GM18861 (cell line): ENCODE measurements around the gene ALX3.
"Not testable (repeated sequence)": the region's sequence is repeated elsewhere in the genome, so short reads cannot be mapped to it uniquely, and the experiment has no call there.

Experiments
- ATAC-seq: cut with Tn5 transposase; IDR thresholded peaks from one replicate; pipeline ENCODE4 v1.9.1; 2021; ENCODE audit not compliant: unreplicated experiment

ALX3 gene

DNA sequence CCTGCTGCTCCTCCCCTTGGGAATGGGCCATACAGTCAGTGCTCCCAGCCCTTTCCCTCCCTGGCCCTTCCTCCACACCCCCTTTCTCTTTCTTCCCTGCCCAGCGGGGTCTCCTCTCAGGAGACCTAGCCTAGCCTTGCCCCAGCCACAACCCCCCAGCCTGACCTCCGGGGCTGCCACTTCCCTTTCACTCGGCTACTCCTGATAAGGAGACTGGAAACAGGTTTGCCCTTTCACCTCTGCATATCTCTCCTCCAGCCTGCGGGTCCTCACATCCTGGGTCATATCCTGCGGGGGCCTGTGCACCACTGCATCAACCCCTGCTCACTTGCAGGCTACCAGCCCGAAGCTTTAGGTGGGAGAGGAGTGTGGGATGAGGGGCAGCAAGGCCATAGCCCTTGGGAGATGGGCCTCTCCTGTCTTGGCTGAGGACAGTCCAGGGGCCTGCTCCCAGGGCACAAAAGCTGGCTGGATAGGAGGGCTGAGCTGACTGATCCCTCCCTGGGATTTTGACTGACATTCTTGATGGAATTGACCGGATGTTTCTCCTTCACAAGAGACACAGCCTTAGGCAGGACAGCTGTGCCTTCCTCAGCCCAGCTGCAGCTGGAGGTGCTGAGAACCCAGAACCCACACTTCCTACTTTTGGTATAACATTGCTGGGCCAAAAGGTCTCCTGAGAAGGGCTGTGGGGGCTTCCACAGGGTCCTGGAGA lies 19.2 kb upstream of the ALX3 start:
- ATAC-seq: no peak

DNA sequence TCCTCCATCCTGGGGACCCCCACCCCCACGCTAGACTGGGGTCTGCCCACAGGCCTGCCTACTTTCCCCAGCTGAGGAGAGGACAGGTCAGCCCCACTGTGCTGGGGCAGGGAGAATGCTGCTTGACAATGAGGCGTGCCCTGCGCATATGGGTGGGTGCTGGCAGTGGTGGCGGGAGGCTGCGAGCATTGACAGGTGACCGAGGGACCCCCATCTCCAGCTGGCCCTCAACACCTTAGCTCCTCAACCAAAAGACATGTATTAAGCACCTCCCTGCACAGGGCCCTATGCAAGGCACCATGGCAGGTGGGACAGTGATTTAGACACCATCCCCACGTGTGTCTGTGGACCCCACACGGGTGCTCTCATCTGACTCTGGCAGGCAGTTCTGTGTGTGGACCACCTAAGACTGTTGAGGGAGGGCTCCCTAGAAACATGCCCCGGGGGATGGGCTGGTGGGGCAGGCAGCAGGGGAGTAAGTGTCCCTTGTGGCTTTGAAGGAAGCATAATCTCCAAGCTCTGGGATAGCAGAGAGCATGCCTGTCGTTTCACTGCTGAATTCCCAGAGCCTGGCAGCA lies 18.4 kb upstream of the ALX3 start:
- no peak for ATAC-seq

DNA sequence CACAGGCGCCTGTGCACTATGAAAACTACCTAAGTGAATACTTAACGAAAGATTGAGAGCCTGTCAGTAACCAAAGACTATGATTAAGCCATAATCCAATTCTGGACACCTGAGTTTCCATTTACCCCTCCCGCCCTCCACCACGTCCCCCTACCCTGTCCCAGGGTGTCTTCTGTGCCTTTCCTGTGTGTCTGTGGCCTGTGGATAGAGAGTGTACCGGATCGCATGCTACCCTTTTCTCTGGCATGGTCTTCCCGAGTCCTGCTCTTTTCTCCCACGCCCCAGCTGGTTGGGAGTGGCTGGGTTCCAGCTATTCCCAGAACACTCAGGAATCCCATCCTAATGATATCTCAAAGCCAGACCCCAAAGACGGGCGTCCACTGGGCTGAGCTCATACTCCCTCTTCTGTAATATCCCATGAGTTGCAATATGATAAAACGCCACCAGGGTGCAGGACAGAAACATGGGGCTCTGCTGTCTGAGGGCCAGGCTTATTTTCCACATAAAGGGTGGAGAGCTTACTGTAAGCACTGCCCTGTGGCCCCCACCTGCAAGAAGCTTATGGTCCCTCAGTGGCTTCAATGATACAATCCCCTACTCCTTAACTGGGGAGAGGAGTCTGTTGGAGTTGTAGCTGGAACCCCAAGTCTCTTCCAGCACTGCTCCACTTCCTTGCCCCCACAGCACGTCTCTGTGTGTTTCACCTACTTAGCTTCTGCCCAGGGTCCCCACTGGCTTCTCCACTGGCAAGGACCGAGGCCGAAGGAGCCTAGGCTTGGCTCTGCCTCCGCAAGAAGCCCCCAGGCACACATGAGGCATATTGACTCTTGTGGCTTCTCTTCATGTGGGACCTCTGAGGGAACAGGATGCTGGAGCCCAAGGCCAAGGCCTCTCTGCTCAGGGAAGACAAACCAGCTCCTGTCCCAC lies 17.6 kb upstream of the ALX3 start:
- ATAC-seq: no peak

DNA sequence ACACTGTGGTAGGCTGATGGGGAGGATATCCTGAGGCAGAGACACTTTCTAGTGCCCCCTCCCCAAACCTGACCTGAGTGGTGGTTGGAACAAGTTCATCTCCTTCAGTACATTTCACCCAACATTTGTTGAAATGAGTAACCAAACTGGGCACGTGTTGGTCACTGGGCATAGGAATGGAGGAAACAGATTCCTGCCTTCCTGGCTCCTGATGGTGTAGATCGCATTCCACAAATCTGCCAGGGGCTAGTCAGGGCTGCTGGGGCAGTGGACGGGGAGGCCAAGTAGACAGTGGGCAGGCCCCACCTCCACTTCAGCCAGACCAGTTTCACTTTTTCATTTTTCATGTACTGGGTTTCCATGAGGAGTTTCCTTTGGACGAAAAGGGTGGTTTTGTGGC lies 16.5 kb upstream of the ALX3 start:
- ATAC-seq: no peak

DNA sequence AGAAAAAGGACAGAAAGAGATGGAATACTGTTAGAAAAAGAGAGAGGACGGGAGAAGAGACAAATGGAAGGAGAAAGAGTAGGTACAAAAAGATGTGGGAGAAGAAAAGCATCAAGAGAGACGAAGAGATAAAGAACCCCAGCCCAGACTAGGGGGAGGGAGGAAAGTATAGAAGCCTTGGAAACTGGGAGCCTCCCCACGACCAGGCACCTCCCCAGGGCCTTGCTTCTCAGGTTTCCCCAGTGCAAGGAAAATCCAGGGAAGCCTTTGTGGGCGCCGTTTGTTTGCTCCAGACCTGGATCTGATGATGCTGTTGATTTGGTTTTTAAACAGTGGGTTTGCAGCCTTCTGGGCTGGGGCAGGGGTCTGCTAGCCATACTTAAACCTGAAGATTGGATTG lies 15.2 kb upstream of the ALX3 start:
- no peak for ATAC-seq

DNA sequence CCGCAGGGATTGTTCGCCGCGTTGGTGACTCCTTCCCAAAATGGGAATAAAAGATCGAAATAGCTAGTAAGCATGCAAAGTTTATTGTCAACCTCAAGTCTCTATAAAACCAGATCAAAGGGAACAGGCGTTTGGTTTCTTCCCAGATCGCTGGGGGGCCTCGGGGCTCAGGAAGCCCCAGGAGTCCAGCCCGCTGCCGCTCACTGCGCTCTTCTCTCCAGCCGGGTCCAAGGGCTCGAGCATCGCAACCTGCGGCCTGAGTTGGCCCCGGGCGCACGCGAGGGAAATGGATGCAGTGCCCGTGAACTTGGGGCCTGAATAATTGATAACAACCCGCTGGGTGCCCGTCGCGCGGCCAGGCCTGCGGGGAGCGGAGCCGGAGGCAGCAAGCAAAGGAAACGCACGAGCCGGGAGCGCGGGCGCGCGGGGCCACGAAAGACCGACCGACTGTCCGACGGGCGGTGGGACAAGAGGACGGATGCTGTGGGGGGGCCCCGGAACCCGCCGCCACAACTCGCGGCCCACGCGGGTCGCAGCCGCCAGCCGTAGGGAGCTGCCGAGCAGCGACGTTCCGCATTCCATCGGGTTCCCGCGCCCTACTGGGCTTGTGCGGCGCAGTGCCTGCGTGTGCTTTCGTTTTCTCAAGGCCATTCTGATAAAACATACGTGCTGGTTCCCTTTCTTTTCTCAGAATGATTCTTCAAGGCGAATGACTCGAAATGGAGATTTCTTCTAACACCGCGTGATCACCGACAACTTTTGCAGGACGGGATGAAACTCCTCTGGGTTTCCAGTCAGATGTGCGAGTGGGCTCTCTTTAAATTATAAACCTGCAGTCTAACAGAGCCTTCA lies 14.0 kb upstream of the ALX3 start:
- ATAC-seq: no peak

DNA sequence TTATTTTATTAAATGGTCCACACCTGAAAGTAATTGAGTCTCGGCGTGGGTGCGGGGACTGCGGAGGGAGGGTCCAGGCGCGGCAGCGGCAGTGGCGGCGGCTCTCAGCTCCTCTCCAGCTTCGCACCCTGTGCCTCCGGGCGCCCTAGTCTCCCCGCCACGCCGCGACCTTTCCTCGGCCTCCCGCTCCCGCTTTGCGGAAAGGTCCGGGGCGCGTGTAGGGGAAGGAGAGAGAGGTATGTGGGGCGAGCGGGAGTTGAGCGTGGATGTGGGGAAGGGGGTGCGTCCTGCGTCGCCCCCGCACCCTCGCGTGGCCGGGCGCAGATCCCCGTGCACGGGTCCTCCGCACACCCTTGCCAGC lies 13.4 kb upstream of the ALX3 start:
- no peak for ATAC-seq

DNA sequence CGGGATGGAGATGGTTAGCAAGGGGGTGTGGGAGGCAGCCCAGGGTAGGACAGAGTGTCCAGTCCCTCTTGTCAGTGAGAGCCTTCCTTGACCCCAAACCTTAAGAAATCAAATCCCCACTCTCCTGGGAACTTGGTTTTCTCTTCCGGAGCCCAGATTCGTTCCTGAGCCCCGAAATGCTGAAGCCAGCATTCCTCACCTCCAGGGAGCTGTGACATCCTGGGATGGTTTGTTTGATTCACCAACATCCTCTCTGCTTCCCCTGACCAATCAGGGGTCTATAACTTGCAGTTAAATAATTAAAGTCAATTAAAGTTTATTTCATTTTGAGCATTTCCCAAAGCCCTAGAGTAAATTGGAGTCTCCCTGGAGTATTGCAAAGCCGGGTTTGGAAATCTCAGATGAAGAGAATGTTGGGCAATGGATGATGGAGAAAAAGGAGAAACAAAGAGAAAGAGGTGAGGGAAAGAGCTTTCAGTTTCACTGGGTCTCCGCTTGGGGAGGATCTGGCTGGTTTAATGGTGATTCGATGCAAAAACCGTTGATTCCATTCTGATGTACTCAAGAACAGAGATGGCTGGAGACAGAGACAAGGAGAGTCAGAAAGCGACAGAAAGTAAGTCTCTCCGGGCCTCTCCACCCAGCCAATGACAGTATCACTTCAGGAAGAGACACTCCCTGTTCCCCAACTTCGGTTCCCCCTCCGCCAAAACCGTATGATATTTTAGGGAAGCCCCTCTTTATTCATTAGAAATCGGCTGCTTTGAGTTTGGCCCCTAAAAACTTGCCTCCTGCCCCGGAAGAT lies 12.8 kb upstream of the ALX3 start:
- no peak for ATAC-seq

DNA sequence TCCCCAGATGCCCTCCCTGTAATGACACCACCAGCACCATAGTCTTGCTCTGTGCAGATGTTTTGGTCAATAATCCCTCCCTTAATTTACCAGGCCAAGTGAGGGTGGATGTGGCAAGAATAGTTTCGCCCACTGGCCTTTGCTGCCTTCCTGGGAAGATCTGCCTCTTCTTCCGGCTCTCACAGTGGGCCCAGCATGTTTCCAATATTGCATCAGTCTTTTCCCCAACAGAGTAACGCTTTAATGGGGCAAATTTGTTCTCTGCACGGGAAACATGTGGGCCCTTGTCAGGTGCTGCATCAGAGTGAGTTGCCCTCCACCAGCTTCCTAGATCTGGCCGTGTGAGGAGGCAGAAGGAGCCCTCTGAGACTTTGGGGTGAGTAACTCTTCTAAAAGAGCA lies 12.0 kb upstream of the ALX3 start:
- no peak for ATAC-seq

DNA sequence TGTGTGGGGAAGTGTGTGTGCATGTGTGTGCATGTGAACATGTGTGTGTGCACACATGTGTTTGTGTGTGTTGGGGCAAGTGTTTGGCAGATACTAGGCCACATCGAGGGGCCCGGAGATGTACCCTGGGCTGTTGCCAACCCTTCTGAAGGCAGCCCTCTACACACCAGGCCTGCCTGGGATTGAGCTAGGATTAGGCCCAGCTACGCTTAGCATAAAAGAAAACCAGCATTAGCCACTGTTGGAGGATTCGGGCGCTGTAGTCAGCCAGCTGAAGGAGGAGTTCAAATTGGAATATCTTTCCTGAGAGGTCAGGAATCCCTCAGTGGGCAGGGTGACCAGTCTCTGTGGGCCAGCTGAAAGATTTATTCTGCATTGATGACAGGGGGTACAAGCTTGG lies 10.6 kb upstream of the ALX3 start:
- ATAC-seq: no peak

DNA sequence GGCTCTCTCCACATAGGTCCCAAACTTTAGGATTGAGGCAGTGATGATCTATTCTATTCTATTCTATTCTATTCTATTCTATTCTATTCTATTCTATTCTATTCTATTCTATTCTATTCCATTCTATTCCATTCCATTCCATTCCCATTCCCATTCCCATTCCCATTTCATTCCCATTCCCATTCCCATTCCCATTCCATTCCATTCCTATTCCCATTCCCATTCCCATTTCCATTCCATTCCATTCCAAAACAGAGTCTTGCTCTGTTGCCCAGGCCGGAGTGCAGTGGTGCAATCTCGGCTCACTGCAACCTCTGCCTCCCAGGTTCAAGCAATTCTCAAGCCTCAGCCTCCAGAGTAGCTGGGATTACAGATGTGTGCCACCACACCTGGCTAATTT lies 9.5 kb upstream of the ALX3 start:
- ATAC-seq: not testable (repeated sequence)

DNA sequence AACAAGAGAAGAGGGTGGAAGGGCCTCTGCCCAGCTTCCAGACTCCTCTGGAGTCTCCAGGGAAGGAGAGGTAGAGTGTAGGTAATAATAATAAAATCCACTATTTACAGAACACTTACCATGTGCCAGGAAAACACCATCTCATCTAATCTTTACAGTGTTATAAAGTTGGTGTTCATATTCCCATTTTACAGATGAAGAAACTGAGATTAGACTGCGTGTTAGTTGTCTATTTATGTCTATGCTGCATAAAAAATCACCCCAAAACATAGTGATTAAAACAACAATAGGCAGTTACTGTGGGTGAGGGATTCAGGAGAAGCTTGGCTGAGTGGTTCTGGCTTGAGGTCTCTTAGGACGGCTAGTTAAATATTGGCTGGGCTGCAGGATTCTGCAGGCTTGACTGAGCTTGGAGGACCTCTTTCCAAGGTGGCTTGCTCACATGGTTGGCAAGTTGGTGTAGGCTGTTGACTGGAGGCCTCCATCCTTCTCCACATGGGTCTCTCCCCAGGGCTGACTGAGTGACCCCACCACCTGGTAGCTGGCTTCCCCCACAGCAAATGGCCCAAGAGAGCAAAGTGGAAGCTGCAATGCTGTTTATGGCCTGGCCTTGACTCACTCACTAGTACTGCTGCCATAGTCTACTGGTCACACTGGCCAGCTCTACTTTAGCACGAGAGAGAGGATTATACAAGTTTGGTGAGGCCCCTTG lies 6.5 kb upstream of the ALX3 start:
- no peak for ATAC-seq

DNA sequence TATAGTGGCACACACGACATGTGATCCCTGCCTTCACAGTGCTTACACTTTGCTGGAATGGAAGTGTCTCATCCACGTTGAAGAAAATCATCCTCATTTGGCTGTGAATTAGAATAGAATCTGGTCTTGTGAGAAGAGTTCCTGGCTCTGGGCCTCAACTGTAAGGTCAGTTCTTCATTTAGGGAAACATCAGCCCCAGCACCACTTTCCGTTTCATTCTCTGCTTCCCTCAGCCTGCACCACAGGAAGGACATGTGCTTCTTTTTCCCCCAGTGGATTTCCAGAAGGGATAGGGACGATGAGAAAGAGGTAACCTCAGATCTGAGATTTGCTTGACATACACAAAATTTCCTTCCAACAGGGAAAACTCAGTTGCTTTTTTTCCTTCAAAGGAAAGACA lies 3.7 kb upstream of the ALX3 start:
- ATAC-seq: no peak

DNA sequence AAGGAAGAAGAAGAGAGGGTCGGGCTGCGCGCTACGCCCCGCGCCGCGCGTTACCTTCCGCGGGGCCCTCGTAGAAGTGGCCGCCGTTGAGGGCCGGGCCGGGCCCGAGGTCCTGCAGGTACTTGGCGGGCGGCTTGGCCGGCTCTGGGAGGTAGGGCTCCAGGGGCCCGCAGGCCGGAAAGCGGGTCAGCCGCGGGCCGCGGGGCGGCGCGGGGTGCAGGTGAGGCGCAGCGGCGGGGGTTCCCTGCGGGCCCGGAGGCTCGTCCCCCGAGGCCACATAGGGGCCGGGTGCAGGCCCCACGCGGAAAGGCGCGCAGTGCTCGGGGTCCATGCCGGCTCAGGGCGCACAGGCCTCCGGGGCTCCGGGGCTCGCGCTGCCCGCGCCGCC lies 196 bp downstream of the ALX3 start:
- no peak for ATAC-seq

DNA sequence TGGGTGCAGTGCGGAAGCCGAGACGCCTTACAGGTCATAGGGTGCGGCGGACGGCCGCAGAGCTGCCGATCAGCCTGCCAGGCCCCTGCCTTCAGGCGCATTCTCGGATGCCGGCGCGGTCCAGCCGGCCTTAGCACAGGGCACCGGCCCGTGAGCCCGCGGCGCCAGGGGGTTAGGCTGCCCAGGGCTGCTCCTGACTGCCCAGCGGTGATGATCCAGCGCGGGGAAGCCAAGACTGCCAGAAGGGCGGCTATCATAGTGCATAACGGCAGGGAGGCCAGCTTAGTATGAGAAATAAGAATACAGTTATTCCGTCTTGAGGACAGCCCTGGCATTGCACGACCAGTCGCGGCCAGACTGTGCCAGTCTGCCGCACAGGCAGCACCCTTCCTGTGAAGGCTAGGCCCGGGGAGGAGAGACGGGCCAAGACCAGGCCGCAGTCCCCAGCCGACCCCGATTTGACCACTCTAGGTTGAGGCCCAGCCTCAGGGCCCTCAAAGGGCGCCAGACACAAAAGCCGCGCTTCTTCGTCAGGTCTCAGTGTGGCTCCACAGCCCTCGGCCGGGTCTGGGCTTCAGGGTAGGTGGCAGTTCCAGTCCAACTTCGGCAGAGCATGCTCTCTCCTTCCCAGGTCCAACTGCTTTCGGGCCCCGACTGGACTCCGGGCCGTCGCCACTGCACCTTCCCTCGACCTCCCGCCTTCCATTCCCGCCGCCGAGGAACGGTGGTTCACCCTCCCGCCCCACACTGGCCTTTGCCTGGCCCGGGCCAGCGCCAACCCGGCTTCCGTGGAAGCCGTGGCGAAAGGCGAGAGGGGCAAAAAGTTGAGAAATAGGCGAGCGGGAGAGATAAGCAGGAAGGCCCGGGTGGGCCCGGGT lies 829 bp downstream of the ALX3 start:
- ATAC-seq: no peak

DNA sequence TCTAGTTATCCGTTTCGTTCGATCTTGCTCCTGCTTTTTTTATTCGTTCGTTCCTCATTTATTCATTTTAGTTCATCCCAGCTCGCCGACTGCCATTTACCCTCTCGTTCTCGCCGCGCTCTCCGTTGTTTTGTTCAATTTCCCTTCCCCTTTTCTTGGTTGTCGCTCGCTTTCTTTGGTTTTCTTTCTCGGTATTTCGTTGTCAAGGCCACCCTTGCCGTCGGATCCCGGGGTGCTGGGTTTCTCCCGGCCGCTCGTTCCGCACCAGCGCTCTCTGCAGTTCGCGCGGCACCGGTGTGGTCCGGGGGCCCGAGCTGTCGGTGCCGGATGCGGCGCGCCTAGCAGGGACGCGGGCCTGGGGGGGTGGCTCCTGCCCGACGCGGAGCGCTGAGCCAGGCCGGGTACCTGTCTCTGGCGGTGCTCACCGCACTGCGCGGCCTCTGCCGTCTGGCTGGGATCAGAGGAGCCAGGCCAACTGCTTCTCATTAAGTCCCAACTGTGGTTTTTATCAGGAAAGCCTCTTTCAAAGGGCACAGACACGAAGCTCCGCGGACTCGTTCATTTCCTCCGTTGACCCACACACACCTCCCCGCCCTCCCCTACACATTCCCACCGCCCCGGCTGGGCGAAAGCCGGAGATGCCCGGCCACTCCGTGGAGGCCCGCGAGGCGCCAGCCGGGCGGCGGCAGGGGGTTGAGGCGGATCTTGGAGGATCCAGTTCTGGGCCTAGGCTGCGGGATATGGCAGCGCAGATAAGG lies 1.6 kb downstream of the ALX3 start:
- ATAC-seq: no peak

DNA sequence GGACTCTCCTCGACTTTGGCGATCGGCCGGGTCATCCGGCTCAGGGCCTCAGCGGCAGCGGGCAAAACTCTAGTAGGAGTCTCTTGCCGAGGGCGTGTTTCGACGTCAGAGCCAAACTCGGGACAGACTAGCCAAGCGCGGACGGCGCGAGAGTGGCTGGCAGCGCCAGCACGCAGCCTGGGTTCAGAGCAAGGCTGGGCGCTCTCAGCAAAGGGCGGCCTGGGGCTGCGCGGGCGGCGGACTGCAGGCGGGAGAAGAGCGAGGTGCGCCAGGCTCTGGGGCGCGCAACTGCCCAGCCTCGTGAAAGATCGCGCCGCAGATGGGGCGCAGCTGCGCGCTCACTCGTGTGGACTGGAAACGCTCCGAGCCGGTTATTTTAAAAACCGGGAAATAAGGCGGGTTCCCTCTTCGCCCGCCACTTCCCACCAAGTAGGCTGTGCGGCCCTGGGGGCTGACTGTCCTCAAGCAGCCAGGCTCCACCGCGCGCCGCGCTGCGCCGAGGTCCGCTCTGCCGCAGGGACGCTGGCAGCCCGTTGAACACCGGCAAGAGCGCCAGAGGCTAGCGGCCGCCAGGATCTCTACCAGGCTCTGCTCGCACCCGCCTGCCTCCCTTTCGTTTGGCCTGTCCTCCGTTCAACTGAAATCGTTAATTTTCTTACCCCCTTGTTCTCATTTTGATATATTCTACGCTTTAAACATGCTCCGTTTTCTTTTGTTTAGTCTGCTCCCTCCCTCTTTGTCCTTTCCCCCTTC lies 2.4 kb downstream of the ALX3 start:
- no peak for ATAC-seq
